Nephron (organoid): ENCODE data around the gene CDC42EP4.
A peak's percentile ranks its signal among the peaks of the same experiment; 100 is the strongest.

ENCODE experiments used
- H3K27ac Mint-ChIP-seq, 3 experiments: 2 replicates each; pipeline ENCODE4 v1.8.0; 2020; ENCODE audit warnings: mixed read lengths in 3 of 3, mild to moderate bottlenecking in 2 of 3, moderate library complexity in 1 of 3
- H3K27me3 Mint-ChIP-seq: 2 replicates; pipeline ENCODE4 v1.8.0; 2021; ENCODE audit warnings: low read depth, mild to moderate bottlenecking, moderate library complexity, mixed read lengths
- H3K36me3 Mint-ChIP-seq: 2 replicates; pipeline ENCODE4 v1.8.0; 2020; ENCODE audit warnings: low read depth, mixed read lengths
- H3K4me1 Mint-ChIP-seq: 2 replicates; pipeline ENCODE4 v1.8.0; 2020; ENCODE audit warnings: mixed read lengths
- H3K4me3 Mint-ChIP-seq, 3 experiments: 2 replicates each; pipeline ENCODE4 v1.8.0; 2020; ENCODE audit warnings: mild to moderate bottlenecking in 3 of 3, mixed read lengths in 3 of 3, moderate library complexity in 2 of 3
- H3K9me3 Mint-ChIP-seq: 2 replicates; pipeline ENCODE4 v1.8.0; 2020; ENCODE audit warnings: mixed read lengths
- CTCF ChIP-seq, 3 experiments: fragments of 200-600 bp; sonication (generic); IDR thresholded peaks; one replicate each; pipeline ENCODE4 v1.5.0; 2021; ENCODE audit warnings: antibody characterized with exemption in 3 of 3; ENCODE audit not compliant: unreplicated experiment in 3 of 3

Gene CDC42EP4

GRCh38 chr17:73357981-73358380, 46.2 kb upstream of the CDC42EP4 start:
- H3K4me1 Mint-ChIP-seq = peaks cover 23% of the 10 kb centered on the region
- H3K27me3 Mint-ChIP-seq = no peaks in the 10 kb centered on the region
- H3K27ac Mint-ChIP-seq = no peak overlapping the region
- no peak for TF ChIP-seq CTCF (IDR thresholded peaks at IDR 0.05; ENCODE audit: unreplicated experiment in 3 of 3)
- H3K4me3 Mint-ChIP-seq = no peak overlapping the region
- no peaks in the 10 kb centered on the region for H3K36me3 Mint-ChIP-seq
- no peaks in the 10 kb centered on the region for H3K9me3 Mint-ChIP-seq

- Mint-ChIP-seq H3K27me3 (no peaks in the 10 kb centered on the region), H3K4me1 (peaks cover 23% of the 10 kb centered on the region)
- TF ChIP-seq CTCF (IDR thresholded peaks at IDR 0.05; ENCODE audit: unreplicated experiment in 3 of 3) = no peak
Measured at GRCh38 chr17:73357318-73357717, 45.5 kb upstream of the CDC42EP4 start.

GRCh38 chr17:73356561-73357170, 44.9 kb upstream of the CDC42EP4 start:
- Mint-ChIP-seq H3K27ac (peak overlapping the region in 2 of 3 experiments; percentile 35 to 67), H3K4me1 (peaks cover 16% of the 10 kb centered on the region), H3K36me3 (peaks cover 3% of the 10 kb centered on the region), H3K4me3 (no peak overlapping the region), H3K9me3 (no peaks in the 10 kb centered on the region), H3K27me3 (no peaks in the 10 kb centered on the region)
- no peak for TF ChIP-seq CTCF (IDR thresholded peaks at IDR 0.05; ENCODE audit: unreplicated experiment in 3 of 3)

More at GRCh38 chr17:73357318-73357717, 45.5 kb upstream of the CDC42EP4 start:
- H3K27ac Mint-ChIP-seq = peak overlapping the region in 2 of 3 experiments; percentile 35 to 67
- H3K36me3 Mint-ChIP-seq = no peaks in the 10 kb centered on the region
- no peaks in the 10 kb centered on the region for H3K9me3 Mint-ChIP-seq
- no peak overlapping the region for H3K4me3 Mint-ChIP-seq

- peak overlapping the region in 1 of 3 experiments; percentile 51 for H3K27ac Mint-ChIP-seq
- H3K4me3 Mint-ChIP-seq = no peak overlapping the region
- no peak for TF ChIP-seq CTCF (IDR thresholded peaks at IDR 0.05; ENCODE audit: unreplicated experiment in 3 of 3)
- no peaks in the 10 kb centered on the region for H3K27me3 Mint-ChIP-seq
- H3K36me3 Mint-ChIP-seq = peaks cover 14% of the 10 kb centered on the region
- H3K9me3 Mint-ChIP-seq = no peaks in the 10 kb centered on the region
- H3K4me1 Mint-ChIP-seq = peaks cover 11% of the 10 kb centered on the region
Measured at GRCh38 chr17:73354423-73355284, 42.9 kb upstream of the CDC42EP4 start.

- H3K9me3 Mint-ChIP-seq = no peaks in the 10 kb centered on the region
- no peak overlapping the region for H3K4me3 Mint-ChIP-seq
- no peaks in the 10 kb centered on the region for H3K27me3 Mint-ChIP-seq
- TF ChIP-seq CTCF (IDR thresholded peaks at IDR 0.05; ENCODE audit: unreplicated experiment in 3 of 3) = no peak
- peaks cover 35% of the 10 kb centered on the region for H3K4me1 Mint-ChIP-seq
- H3K36me3 Mint-ChIP-seq = peaks cover 19% of the 10 kb centered on the region
- peak overlapping the region in 1 of 3 experiments; percentile 100 for H3K27ac Mint-ChIP-seq
Measured at GRCh38 chr17:73352261-73352660, 40.5 kb upstream of the CDC42EP4 start.
